ENCODE measurements around the gene SLC22A13.
"Not testable (repeated sequence)": the region's sequence is repeated elsewhere in the genome, so short reads cannot be mapped to it uniquely, and the experiment has no call there.

The SLC22A13 gene
- total RNA-seq: 0.06 to 0.80 (median 0.21) reads per million in 18 experiments

GRCh38 chr3:38265604-38266307 lies at the start of gene SLC22A13:
TSS of gene SLC22A13 (plus strand) at chr3:38265812. CDS start at chr3:38265861, 49 bp downstream.
- DNase-seq: no peak

- DNase-seq: no peak
Measured at GRCh38 chr3:38219609-38220197, 45.9 kb upstream of the SLC22A13 start.

GRCh38 chr3:38221005-38221404 lies 44.6 kb upstream of the SLC22A13 start:
- DNase-seq: no peak

GRCh38 chr3:38222032-38222634 lies 43.5 kb upstream of the SLC22A13 start:
- no peak for DNase-seq

GRCh38 chr3:38224357-38224756 lies 41.3 kb upstream of the SLC22A13 start:
- no peak for DNase-seq

GRCh38 chr3:38226273-38226672 lies 39.3 kb upstream of the SLC22A13 start:
- no peak for DNase-seq

- DNase-seq: peak in 1 of 2 donors; percentile 38
Measured at GRCh38 chr3:38227989-38228388, 37.6 kb upstream of the SLC22A13 start.

GRCh38 chr3:38229036-38229435 lies 36.6 kb upstream of the SLC22A13 start:
- DNase-seq: peak; percentile 14 to 37

- no peak for DNase-seq
Measured at GRCh38 chr3:38232701-38233100, 32.9 kb upstream of the SLC22A13 start.

GRCh38 chr3:38235466-38235865 lies 30.1 kb upstream of the SLC22A13 start:
- DNase-seq: no peak

- DNase-seq: no peak
Measured at GRCh38 chr3:38238416-38239008, 27.1 kb upstream of the SLC22A13 start.

GRCh38 chr3:38242812-38243211 lies 22.8 kb upstream of the SLC22A13 start:
- DNase-seq: not testable (repeated sequence)

GRCh38 chr3:38245930-38246329 lies 19.7 kb upstream of the SLC22A13 start:
- no peak for DNase-seq

- DNase-seq: peak in 1 of 2 donors; percentile 8
Measured at GRCh38 chr3:38247366-38248035, 18.1 kb upstream of the SLC22A13 start.

- DNase-seq: no peak
Measured at GRCh38 chr3:38250198-38250597, 15.4 kb upstream of the SLC22A13 start.

GRCh38 chr3:38251197-38251596 lies 14.4 kb upstream of the SLC22A13 start:
- no peak for DNase-seq

GRCh38 chr3:38253704-38254103 lies 11.9 kb upstream of the SLC22A13 start:
- no peak for DNase-seq

GRCh38 chr3:38254872-38255271 lies 10.7 kb upstream of the SLC22A13 start:
- DNase-seq: no peak

- DNase-seq: no peak
Measured at GRCh38 chr3:38255627-38256026, 10.0 kb upstream of the SLC22A13 start.

GRCh38 chr3:38257583-38257982 lies 8.0 kb upstream of the SLC22A13 start:
- DNase-seq: no peak

GRCh38 chr3:38260474-38260873 lies 5.1 kb upstream of the SLC22A13 start:
- DNase-seq: no peak

- DNase-seq: no peak
Measured at GRCh38 chr3:38264353-38264771, 1.2 kb upstream of the SLC22A13 start.

- no peak for DNase-seq
Measured at GRCh38 chr3:38264779-38265178, 833 bp upstream of the SLC22A13 start.

Data from inflammatory macrophage (primary cell).